CD4-positive, alpha-beta T cell (primary cell): ENCODE measurements around the gene FCGR1A. TPM values are rescaled to one million over a fixed set of nuclear protein-coding genes. Genes with fewer than 3 reads are reported as not detected.
"Not testable (repeated sequence)": the region's sequence is repeated elsewhere in the genome, so short reads cannot be mapped to it uniquely, and the experiment has no call there.

Source experiments
- ATAC-seq: fragments of 200-7000 bp; cut with Tn5 transposase; one replicate; pipeline ENCODE4 v1.10.0; 2022; ENCODE audit warnings: mild to moderate bottlenecking; ENCODE audit not compliant: poor library complexity
- CTCF ChIA-PET: fragments of 350-600 bp; sonication (Branson Sonifier 250); formaldehyde crosslinking; loops from one replicate; lab custom pipeline; 2021; ENCODE audit warnings: antibody characterized with exemption, inconsistent platforms; lab: Charles Lee
- POLR2A ChIA-PET: fragments of 350-600 bp; sonication (Branson Sonifier 250); formaldehyde crosslinking; loops from one replicate; lab custom pipeline; 2021; ENCODE audit warnings: antibody characterized with exemption, inconsistent platforms; lab: Charles Lee
- DNase-seq, 14 experiments: peaks; one replicate each; pipeline ENCODE4 v3.0.0-alpha.2; 2013 to 2020; ENCODE audit warnings: mixed read lengths in 2 of 14
- H3K27ac ChIP-seq, 2 donors: one replicate each; pipeline versions ENCODE4 v1.5.1 to v1.7.0; 2013; ENCODE audit warnings: low read length in 2 of 2, low read depth in 1 of 2, mild to moderate bottlenecking in 1 of 2
- H3K27me3 ChIP-seq, 2 experiments: 1 replicate in 1 of 2; 2 replicates in 1 of 2; pipeline versions ENCODE4 v1.6.1 to v1.7.0; 2013; ENCODE audit warnings: low read length in 2 of 2, control low read depth in 1 of 2, mild to moderate bottlenecking in 1 of 2, moderate library complexity in 1 of 2; ENCODE audit not compliant: insufficient read depth in 2 of 2, control insufficient read depth in 1 of 2
- H3K36me3 ChIP-seq: one replicate; pipeline ENCODE4 v1.6.1; 2013; ENCODE audit warnings: low read length, control low read depth; ENCODE audit not compliant: insufficient read depth
- H3K4me1 ChIP-seq: one replicate; pipeline ENCODE4 v1.6.1; 2013; ENCODE audit warnings: low read length, control low read depth; ENCODE audit not compliant: insufficient read depth
- H3K4me3 ChIP-seq: one replicate; pipeline ENCODE4 v1.5.1; 2013; ENCODE audit warnings: mild to moderate bottlenecking, low read length, moderate library complexity
- H3K9me3 ChIP-seq, 2 experiments: 1 replicate in 1 of 2; 2 replicates in 1 of 2; pipeline versions ENCODE4 v1.6.1 to v1.7.0; 2013; ENCODE audit warnings: low read length in 2 of 2, mild to moderate bottlenecking in 2 of 2, control low read depth in 1 of 2, moderate library complexity in 1 of 2; ENCODE audit not compliant: control insufficient read depth in 1 of 2, insufficient read depth in 1 of 2
- H3K27ac Mint-ChIP-seq: one replicate; pipeline ENCODE4 v1.8.0; 2020; ENCODE audit warnings: mixed read lengths
- H3K27me3 Mint-ChIP-seq: one replicate; pipeline ENCODE4 v1.8.0; 2021; ENCODE audit warnings: mixed read lengths
- H3K36me3 Mint-ChIP-seq: one replicate; pipeline ENCODE4 v1.8.0; 2021; ENCODE audit warnings: low read depth, mixed read lengths
- H3K4me1 Mint-ChIP-seq: one replicate; pipeline ENCODE4 v1.8.0; 2021; ENCODE audit warnings: low read depth, mixed read lengths
- H3K4me3 Mint-ChIP-seq: one replicate; pipeline ENCODE4 v1.8.0; 2020; ENCODE audit warnings: mild to moderate bottlenecking, mixed read lengths
- H3K9me3 Mint-ChIP-seq: one replicate; pipeline ENCODE4 v1.8.0; 2020; ENCODE audit warnings: mixed read lengths
- intact Hi-C, 2 experiments: fragments of 100-400 bp; cut with DNase I in 1 of 2; cut with micrococcal nuclease in 1 of 2; formaldehyde crosslinking; loops; one replicate each; pipeline versions ENCODE4 v1.15.1 to v1.9.0; 2023 to 2025; cut with DNase I, micrococcal nuclease
- total RNA-seq, 174 experiments: library from RNA in 2 of 174; stranded (reverse) in 2 of 174; gene quantifications; one replicate each; pipeline ENCODE4 v1.2.3 and lab custom pipeline; 2021 to 2026

Gene FCGR1A
- total RNA-seq, 2 experiments from 2014 or later = 0.17 TPM; not detected in 1

DNA sequence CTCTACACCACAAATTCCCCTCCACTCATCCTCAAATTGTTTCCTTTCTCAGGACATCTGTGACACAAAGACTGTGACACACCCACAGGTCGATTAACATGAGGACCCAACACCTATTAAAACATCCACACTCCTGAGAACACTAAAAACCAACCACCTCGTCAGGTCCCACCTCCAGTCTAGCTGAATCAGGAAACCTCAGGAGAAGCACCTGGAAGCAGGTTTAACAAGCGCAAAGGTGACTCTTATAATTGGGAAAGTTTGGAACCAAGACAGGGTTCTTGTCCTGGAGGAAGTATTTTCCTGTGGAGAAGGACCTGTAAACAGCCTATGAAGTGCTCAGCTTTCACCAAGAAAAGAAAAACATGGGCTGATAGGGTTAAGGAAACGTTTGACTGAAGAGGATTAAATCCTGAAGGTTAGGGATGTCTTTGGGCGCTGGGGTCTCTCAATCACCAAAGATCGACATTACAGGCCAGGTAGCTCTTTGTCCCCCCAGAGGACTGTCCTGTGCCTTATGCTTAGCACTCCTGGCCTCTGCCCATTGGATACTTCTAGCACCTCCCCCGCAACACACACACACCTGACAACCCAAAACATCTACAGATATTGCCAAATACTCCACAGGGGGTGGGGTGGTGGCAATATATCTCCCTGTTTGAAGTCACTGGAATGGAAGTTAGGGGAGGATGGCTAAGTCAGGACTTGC lies 28.4 kb downstream of the FCGR1A start:
- DNase-seq = peak in 3 of 14 experiments; percentile 4 to 39 (median 15)
- H3K4me1 ChIP-seq, H3K27me3 ChIP-seq, H3K27me3 Mint-ChIP-seq, H3K27ac ChIP-seq, intact Hi-C loops, H3K9me3 ChIP-seq, ATAC-seq, POLR2A ChIA-PET, H3K9me3 Mint-ChIP-seq, H3K36me3 Mint-ChIP-seq, H3K4me1 Mint-ChIP-seq, CTCF ChIA-PET, H3K36me3 ChIP-seq: not testable (repeated sequence)
- Mint-ChIP-seq H3K4me3 (peak overlapping the region; percentile 71), H3K27ac (peak overlapping the region; percentile 98)
- H3K4me3 ChIP-seq = peak overlapping the region; percentile 14

DNA sequence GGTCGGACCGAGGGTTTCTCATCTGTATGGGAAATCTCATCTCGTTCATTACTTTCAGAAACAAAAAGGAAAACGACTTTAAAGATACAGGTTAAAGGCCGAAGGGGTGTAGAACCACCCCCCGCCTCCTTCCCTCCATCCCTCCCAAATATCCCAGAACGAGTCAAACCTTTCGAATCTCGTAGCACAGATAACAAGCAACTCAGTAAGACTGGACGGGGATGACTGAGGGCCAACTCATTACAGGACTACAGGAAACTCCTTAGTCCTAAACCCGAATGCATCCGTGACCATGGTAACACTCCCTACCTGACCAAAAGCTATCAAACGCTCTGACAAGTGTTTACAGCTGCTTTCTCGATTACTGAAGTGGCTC lies 29.0 kb downstream of the FCGR1A start:
- peak overlapping the region; percentile 52 for H3K4me3 ChIP-seq
- POLR2A ChIA-PET = interaction anchor here (1.6 to 2.8 kb wide), 2 partner anchors 38 to 76 kb away, joined by 9 to 49 read pairs; a partner anchor contains a TSS
- H3K9me3 Mint-ChIP-seq, intact Hi-C loops, H3K9me3 ChIP-seq, ATAC-seq, H3K4me1 ChIP-seq, H3K27me3 Mint-ChIP-seq, H3K27me3 ChIP-seq, CTCF ChIA-PET, H3K4me1 Mint-ChIP-seq, H3K36me3 Mint-ChIP-seq, H3K36me3 ChIP-seq, H3K27ac ChIP-seq: not testable (repeated sequence)
- Mint-ChIP-seq H3K27ac (peak overlapping the region; percentile 98), H3K4me3 (peak overlapping the region; percentile 94)
- peak in 3 of 14 experiments; percentile 22 to 37 (median 32) for DNase-seq

- POLR2A ChIA-PET = interaction anchor here (0.6 to 2.8 kb wide), 4 partner anchors 37 to 116 kb away, joined by 3 to 49 read pairs (median 6); a partner anchor contains a TSS
- CTCF ChIA-PET = not testable (repeated sequence)
- H3K4me3 ChIP-seq = peak overlapping the region; percentile 56
Observed at GRCh38 chr1:149811890-149812829, 29.7 kb downstream of the FCGR1A start.

DNA sequence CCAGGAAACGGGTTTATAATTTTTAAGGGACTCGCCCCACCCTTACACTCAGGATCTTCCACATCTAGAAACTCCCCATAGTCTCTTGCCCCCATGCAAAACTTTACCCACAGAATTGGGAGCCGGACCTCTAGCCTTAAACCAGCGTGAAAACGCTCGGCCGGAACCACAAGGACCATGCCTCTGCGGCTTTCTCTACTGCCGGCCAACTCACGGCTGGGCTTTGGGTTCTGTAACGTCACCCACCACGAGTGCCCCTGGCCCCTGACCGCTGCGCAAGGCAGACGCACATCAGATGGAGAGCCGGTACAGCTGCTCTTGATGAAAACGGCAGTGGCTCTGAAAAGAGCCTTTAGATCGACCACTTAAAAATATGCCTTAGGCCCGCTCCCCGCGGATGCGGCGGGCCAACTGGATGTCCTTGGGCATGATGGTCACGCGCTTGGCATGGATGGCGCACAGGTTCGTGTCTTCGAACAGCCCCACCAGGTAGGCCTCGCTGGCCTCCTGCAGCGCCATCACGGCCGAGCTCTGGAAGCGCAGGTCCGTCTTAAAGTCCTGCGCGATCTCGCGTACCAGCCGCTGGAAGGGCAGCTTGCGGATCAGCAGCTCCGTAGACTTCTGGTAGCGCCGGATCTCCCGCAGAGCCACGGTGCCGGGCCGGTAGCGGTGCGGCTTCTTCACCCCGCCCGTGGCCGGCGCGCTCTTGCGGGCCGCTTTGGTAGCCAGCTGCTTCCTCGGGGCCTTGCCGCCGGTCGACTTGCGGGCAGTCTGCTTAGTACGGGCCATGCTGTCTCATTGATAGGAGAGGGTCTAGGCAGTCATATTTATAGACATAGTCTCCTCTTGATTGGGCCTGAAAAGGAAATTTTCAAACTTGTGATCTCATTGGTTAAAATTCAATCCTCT lies 30.7 kb downstream of the FCGR1A start:
- peak; percentile 33 for ATAC-seq
- H3K36me3 Mint-ChIP-seq, H3K9me3 Mint-ChIP-seq, intact Hi-C loops, H3K27me3 Mint-ChIP-seq, H3K4me1 ChIP-seq, CTCF ChIA-PET, H3K4me1 Mint-ChIP-seq, H3K9me3 ChIP-seq, H3K27me3 ChIP-seq, H3K36me3 ChIP-seq: not testable (repeated sequence)
- Histone ChIP-seq H3K27ac (peak overlapping the region; percentile 52 to 59), H3K4me3 (peak overlapping the region; percentile 56)
- DNase-seq = peak; percentile 46 to 92 (median 57)
- Mint-ChIP-seq H3K4me3 (peak overlapping the region; percentile 94), H3K27ac (peak overlapping the region; percentile 98)
- POLR2A ChIA-PET = interaction anchor here (1.0 to 2.8 kb wide), 3 partner anchors 36 to 87 kb away, joined by 3 to 49 read pairs (median 9); a partner anchor contains a TSS

More at GRCh38 chr1:149811890-149812829, 29.7 kb downstream of the FCGR1A start:
- DNase-seq (peak; percentile 66 to 97 (median 72)), ATAC-seq (peak; percentile 88)
- H3K4me1 ChIP-seq, H3K27me3 Mint-ChIP-seq, H3K9me3 Mint-ChIP-seq, intact Hi-C loops, H3K9me3 ChIP-seq, H3K36me3 Mint-ChIP-seq, H3K4me1 Mint-ChIP-seq, H3K27me3 ChIP-seq, H3K36me3 ChIP-seq: not testable (repeated sequence)
- Mint-ChIP-seq H3K27ac (peak overlapping the region; percentile 98), H3K4me3 (peak overlapping the region; percentile 94)
- peak overlapping the region in 1 of 2 donors; percentile 50 for H3K27ac ChIP-seq

DNA sequence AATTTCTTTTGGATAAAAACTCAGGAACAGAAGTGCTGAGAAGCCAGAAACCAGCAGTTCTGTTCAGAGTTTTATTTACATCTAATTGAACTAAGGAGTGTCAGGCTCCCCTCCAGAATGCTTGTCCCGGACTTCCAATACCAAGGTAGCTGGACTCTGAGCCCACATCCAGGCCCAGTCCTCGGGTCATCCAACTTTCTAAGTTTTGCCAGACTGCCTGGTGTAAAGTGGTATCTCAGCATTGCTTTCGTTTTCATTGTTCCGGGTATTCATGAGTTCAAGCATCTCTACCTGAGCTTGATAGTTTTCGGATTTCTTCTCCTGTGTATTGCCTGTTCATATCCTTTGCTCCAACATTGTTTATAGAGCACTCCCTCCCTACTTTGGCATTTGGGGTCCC lies 37.9 kb downstream of the FCGR1A start:
- H3K4me1 Mint-ChIP-seq, ATAC-seq, H3K36me3 Mint-ChIP-seq, H3K27ac Mint-ChIP-seq, H3K9me3 Mint-ChIP-seq, H3K4me1 ChIP-seq, H3K27ac ChIP-seq, intact Hi-C loops, H3K36me3 ChIP-seq, DNase-seq, POLR2A ChIA-PET, CTCF ChIA-PET, H3K4me3 ChIP-seq, H3K27me3 ChIP-seq, H3K4me3 Mint-ChIP-seq, H3K27me3 Mint-ChIP-seq, H3K9me3 ChIP-seq: not testable (repeated sequence)

DNA sequence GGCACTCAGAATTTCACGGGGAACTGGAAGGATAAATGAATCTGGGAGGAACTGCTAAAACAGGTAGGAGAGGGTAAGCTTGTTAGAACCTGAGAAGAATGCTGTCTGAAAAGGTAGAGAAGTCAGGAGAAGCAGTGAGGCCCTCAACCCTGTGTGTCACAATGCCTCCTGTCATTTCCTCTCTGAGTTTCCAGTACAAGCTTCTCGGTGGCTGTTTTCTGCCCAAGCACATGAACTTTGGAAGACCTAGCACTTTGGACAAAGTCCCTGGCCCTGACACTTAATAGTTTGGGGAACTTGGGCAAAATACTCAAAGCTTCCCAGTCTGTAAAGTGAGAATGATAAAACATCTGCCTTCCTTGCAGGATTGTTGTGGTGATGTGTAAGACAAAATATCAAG lies 44.1 kb downstream of the FCGR1A start:
- H3K27ac ChIP-seq, H3K4me3 ChIP-seq, POLR2A ChIA-PET, H3K27ac Mint-ChIP-seq, ATAC-seq, H3K4me1 Mint-ChIP-seq, H3K27me3 Mint-ChIP-seq, H3K36me3 ChIP-seq, H3K4me1 ChIP-seq, intact Hi-C loops, H3K36me3 Mint-ChIP-seq, H3K9me3 Mint-ChIP-seq, H3K27me3 ChIP-seq, H3K4me3 Mint-ChIP-seq, DNase-seq, H3K9me3 ChIP-seq, CTCF ChIA-PET: not testable (repeated sequence)
